ENCODE results near the gene ST3GAL2. TPM values are rescaled to one million over a fixed set of nuclear protein-coding genes. Genes with fewer than 3 reads are reported as not detected.

Gene ST3GAL2
- total RNA-seq, 1 donor from 2014 or later = 35.6 TPM

DNA sequence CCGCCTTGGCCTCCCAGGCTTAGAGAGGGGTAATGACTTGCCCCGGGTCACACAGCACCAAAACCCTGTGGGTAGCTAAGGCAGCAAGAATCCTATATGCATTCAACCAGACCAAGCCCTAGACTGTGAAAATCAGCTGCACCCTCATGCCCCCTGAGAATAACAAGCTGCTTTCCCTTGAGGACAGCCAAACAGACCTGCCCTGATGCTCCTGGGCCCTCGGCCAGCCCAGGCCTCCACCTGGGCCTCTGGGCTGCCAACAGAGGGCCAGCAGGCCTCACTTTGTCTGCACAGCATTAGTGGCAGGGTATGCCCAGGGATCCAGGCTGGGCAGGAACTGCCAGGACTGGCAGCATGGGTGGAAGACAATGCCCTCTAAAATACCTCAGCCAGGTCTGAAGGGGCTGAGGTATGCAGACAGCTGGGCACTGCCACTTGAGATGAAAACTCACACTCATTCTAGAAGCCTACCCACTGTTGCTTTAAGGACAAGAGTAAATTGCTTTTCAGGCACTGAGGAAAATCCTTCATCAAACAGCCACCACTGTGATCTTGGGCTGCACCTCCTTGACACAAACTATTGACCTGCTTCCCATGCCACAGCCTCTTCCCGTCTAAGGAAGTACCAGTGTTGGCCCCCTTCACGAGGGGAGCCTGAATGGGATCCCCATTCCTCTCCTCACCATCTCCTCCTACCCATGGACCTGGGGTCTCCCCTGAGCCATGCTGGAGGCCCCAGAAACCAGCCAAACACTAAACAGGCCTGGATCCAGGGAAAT is 8.8 kb downstream of the ST3GAL2 start:
- H3K4me1 Mint-ChIP-seq (ENCODE audit: low read depth) = peaks cover 64% of the 10 kb centered on the region
- H3K9me3 Mint-ChIP-seq = no peaks in the 10 kb centered on the region
- H3K4me3 Mint-ChIP-seq = peak overlapping the region; percentile 55
- H3K36me3 Mint-ChIP-seq (ENCODE audit: low read depth) = peaks cover 14% of the 10 kb centered on the region
- no peak for DNase-seq (ENCODE audit: low spot score)
- peak overlapping the region; percentile 93 for H3K27ac Mint-ChIP-seq
- intact Hi-C loops (cut with micrococcal nuclease) = loop anchor here (2.0 kb wide), 3 partner anchors 47 to 93 kb away; partner anchors contain the start of genes COG4 and SF3B3
- no peaks in the 10 kb centered on the region for H3K27me3 Mint-ChIP-seq (ENCODE audit: insufficient read depth)

DNA sequence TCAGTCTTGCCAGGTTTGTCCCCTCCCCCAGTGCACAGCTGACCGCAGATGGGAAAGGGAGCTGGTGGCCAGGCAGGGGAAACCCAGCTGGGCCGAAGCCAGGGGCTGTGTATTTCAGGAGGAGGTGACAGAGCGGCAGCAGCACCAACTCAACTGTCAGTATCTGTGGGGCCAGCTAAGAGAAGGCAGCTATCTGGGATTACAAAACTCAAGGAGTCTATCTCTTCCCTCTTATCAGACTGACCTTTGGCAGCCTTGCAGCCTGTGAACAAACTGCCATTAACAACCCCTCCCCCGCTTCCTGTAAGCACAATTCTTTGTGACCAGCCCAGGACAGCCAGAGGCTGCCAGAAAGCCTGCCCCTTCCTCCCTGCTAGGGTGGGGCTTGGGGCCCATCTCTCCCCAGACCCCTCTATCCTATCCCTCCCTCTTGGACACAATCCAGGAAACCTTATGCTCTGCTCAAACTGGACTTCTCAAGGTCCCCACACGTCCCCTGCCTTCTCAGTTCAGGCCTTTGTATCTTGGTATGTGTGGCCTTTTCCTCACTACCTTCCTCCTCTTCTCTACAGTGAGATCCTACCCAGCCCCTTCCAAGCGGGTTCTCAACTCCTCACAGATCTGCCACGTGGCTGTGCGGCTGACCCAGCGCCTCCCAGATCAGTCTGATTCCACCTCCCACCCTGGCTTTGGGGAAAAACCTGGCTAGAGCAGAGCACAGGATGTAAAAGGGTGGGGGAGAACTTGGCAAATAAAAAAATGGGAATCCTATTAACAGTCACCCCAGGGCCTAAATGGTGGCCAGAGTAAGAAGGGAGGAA is 10.5 kb downstream of the ST3GAL2 start:
- peak; percentile 57 for DNase-seq (ENCODE audit: low spot score)
- Mint-ChIP-seq H3K36me3 (ENCODE audit: low read depth) (peaks cover 9% of the 10 kb centered on the region), H3K27ac (peak overlapping the region; percentile 86), H3K4me3 (peak overlapping the region; percentile 46), H3K4me1 (ENCODE audit: low read depth) (peaks cover 51% of the 10 kb centered on the region), H3K27me3 (ENCODE audit: insufficient read depth) (no peaks in the 10 kb centered on the region), H3K9me3 (no peaks in the 10 kb centered on the region)
- intact Hi-C loops (cut with micrococcal nuclease) = loop anchor here (1.0 kb wide), 1 partner anchor 24 kb away; no protein-coding TSS in a partner anchor

DNA sequence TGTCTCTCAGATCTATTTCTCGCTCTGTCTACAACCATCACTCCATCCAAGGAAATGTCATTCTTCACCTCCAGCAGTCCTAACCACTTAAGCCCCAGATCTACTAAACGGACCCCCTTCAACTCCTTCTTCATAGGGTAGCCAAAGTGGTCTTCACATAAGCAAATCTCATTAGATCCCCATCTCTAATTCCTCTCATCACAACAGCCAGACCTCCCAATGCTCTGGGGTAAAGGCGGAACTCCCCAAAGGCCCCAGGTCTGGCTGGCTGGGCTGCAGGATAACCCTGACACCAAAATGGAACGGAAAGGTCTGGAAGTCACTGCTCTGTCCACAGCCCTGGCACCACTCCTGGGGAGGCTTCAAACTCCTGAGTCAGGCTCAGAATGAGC is 11.1 kb downstream of the ST3GAL2 start:
- intact Hi-C loops (cut with micrococcal nuclease) = loop anchor here (1.0 kb wide), 1 partner anchor 23 kb away; no protein-coding TSS in a partner anchor
- Mint-ChIP-seq H3K27ac (peak overlapping the region; percentile 86), H3K4me3 (peak overlapping the region; percentile 46)

DNA sequence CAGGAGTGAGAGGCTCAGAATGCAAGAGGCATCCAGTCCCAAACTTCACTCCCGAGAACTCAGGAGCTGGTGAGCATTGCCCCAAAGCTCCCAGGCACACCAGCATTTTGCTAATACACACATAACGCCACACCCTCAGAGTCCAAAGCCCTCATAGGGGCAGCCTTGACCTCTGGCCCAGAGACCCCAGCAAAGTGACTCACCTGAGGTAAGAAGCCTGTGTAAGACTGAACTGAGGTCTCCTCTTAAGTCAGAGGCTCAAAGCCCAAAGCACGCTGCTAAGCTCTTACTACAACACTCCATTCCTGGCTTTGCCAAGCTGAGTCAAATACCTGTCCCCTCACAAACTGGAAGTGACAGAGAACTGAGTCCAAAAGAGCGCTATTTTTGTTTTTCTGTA is 16.4 kb downstream of the ST3GAL2 start:
- H3K36me3 Mint-ChIP-seq (ENCODE audit: low read depth) = peaks cover 16% of the 10 kb centered on the region
- intact Hi-C loops (cut with micrococcal nuclease) = no loop called here
- peak overlapping the region; percentile 68 for H3K27ac Mint-ChIP-seq
- H3K27me3 Mint-ChIP-seq (ENCODE audit: insufficient read depth) = no peaks in the 10 kb centered on the region
- H3K4me1 Mint-ChIP-seq (ENCODE audit: low read depth) = peaks cover 41% of the 10 kb centered on the region
- no peak overlapping the region for H3K4me3 Mint-ChIP-seq
- no peak for DNase-seq (ENCODE audit: low spot score)
- H3K9me3 Mint-ChIP-seq = no peaks in the 10 kb centered on the region

More for the DNA sequence above, 11.1 kb downstream of the ST3GAL2 start:
- no peaks in the 10 kb centered on the region for H3K9me3 Mint-ChIP-seq
- H3K4me1 Mint-ChIP-seq (ENCODE audit: low read depth) = peaks cover 47% of the 10 kb centered on the region
- no peak for DNase-seq (ENCODE audit: low spot score)
- H3K36me3 Mint-ChIP-seq (ENCODE audit: low read depth) = peaks cover 12% of the 10 kb centered on the region
- H3K27me3 Mint-ChIP-seq (ENCODE audit: insufficient read depth) = no peaks in the 10 kb centered on the region

DNA sequence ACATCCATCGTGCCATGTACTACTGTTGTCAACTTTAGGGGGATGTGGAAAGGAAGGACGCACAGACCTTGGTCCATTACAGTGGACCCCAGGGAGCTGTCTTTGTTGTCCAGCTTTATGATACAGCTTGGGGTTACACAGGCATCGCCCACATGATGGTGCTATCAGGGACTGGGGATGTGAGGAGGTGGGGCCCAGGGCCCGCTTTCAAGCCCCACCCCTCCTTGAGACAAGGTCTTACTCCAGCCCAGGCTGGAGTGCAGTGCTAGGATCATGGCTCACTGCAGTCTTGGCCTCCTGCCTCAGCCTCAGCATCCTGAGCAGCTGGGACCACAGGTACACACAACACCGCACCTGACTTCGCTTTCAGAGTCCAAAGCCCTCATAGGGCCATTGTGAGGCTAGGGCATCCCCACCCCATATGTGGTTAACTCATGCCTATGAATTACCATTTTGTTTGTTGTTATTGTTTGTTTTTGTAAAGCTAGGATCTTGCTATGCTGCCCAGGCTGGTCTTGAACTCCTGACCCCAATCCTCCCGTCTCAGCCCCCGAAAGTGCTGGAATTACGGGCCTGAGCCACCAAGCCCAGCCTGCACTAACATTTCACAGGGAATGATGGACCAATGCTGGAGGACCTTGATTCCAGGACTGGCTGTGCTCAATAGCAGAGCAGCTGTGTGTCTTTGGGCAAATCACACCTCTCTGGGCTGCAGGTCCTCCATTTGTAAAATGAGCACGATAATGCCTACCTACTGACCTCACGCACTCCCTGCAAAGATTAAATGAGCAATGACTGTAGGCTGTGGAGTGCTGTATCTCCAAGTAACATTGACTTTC is 17.2 kb downstream of the ST3GAL2 start:
- no peak for DNase-seq (ENCODE audit: low spot score)
- no peak overlapping the region for H3K4me3 Mint-ChIP-seq
- H3K36me3 Mint-ChIP-seq (ENCODE audit: low read depth) = peaks cover 13% of the 10 kb centered on the region
- H3K9me3 Mint-ChIP-seq = no peaks in the 10 kb centered on the region
- H3K27ac Mint-ChIP-seq = no peak overlapping the region
- intact Hi-C loops (cut with micrococcal nuclease) = no loop called here
- peaks cover 41% of the 10 kb centered on the region for H3K4me1 Mint-ChIP-seq (ENCODE audit: low read depth)
- no peaks in the 10 kb centered on the region for H3K27me3 Mint-ChIP-seq (ENCODE audit: insufficient read depth)

DNA sequence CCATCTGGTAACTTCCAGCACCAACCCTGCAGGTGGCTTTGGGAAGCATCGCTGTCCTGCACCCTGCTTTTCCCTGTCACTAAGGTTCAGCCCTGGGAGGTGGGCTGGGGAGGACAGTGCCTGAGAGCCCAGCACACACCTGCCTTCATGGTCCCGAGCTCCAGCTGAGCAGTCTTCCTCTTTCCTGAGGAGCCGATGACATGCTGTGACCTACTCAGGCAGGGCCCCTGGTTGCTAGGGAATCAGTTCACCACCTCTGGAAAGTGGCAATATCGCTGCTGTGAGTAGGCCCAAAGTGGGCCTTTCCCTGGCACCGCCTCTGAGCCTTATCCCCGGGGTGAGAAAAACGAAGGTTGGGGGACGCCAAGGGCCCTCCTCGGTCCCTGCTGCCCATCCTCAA is 17.9 kb downstream of the ST3GAL2 start:
- Mint-ChIP-seq H3K27ac (no peak overlapping the region), H3K36me3 (ENCODE audit: low read depth) (peaks cover 13% of the 10 kb centered on the region)
- intact Hi-C loops (cut with micrococcal nuclease) = no loop called here

DNA sequence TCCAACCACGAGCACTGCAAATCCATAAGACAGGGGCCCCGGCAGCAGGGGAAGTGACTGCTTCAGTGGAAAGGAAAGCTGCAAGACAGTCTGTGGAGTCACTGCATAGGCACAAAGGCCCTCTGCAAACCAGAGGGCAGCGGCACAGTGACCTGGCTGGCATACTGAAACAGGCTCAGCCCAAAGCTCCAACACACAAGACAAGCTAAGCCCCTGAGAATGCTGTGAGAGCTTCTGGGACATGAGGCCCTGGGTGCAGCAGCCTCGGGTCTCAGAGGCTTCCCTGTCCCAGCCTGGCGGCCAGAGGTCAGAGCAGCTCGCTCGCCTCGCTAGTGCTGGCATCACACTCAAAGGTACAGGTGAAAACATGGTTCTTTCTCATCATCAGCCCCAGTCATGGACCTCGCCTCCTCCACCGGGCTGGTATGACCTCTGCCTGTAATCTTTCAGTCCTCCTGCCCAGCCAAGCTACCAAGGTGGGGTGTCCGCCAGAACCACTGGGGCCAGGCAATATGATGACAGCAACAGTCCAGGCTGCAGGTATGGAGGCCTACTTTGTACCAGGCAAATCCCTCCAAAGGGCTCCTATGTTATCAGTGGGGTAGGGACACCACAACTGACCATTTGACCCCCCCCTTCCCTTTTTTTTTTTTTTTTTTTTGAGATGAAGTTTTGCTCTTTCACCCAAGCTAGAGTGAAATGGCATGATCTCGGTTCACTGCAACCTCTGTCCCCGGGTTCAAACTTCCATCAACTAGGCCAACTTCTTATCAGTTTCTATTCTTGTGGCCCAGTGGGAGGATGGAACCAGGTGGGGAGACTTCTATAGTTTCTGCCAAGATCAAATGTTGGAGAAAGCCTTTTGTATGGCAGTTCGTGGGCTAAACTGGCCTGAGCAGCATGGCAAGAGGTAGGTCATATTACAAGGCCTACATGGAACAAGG is 19.2 kb downstream of the ST3GAL2 start:
- H3K9me3 Mint-ChIP-seq = no peaks in the 10 kb centered on the region
- intact Hi-C loops (cut with micrococcal nuclease) = no loop called here
- no peak for DNase-seq (ENCODE audit: low spot score)
- peaks cover 13% of the 10 kb centered on the region for H3K36me3 Mint-ChIP-seq (ENCODE audit: low read depth)
- H3K4me1 Mint-ChIP-seq (ENCODE audit: low read depth) = peaks cover 43% of the 10 kb centered on the region
- H3K27me3 Mint-ChIP-seq (ENCODE audit: insufficient read depth) = no peaks in the 10 kb centered on the region
- no peak overlapping the region for H3K4me3 Mint-ChIP-seq
- H3K27ac Mint-ChIP-seq = no peak overlapping the region

More for the DNA sequence above, 17.9 kb downstream of the ST3GAL2 start:
- no peak for DNase-seq (ENCODE audit: low spot score)
- H3K4me1 Mint-ChIP-seq (ENCODE audit: low read depth) = peaks cover 43% of the 10 kb centered on the region
- H3K27me3 Mint-ChIP-seq (ENCODE audit: insufficient read depth) = no peaks in the 10 kb centered on the region
- H3K9me3 Mint-ChIP-seq = no peaks in the 10 kb centered on the region
- H3K4me3 Mint-ChIP-seq = no peak overlapping the region

DNA sequence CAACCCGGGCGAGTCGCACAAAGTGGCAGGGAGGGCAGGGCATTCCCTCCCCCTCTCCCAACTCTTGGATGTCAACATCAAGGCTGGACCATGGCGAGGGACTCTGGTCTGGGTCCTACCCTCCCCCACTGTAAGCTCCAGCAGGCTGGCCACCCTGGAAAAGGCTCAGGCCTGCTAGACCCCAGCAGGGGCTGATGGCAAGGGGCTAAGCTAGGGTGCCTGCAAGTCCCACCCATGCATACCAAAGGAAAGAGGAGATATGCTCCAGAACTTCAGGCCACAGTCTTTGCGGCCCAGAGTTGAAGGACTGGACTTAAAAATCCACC is 19.9 kb downstream of the ST3GAL2 start:
- H3K36me3 Mint-ChIP-seq (ENCODE audit: low read depth) = peaks cover 14% of the 10 kb centered on the region
- peak overlapping the region; percentile 61 for H3K27ac Mint-ChIP-seq

DNA sequence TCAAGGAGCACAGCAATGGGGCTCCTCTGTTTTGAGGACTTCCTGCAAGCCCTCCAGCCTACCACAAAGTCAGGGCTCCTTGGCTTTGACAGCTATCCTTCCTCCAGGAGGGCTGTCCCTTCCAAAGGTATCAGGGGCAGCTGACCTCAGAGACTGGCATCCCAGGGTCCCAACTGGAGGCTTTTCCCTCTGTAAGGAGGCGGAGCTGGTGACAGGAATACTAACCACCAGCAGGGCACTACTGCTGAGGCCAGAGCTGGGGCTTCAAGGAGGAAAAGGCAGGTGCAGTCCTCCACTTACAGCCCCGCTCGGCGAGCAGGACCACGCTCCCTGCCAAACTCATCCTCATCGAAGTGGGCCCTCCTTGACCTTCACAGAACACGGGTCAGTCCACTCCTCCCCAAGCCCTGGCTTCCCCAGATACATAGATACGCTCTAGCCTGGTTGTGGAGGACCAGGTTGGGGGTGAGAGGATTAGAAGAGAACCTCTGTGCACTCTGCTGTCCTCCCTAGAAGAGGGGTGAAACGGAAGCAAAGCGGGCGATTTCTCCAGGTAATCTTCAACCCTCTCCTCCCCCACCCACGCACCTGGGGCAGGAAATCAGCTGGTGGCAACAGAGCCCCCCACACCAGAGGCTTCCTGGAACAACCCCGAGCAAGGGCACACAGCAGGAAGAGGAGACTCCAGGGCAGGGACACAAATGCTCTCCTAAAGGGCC is 20.5 kb downstream of the ST3GAL2 start:
- intact Hi-C loops (cut with micrococcal nuclease) = no loop called here
- peaks cover 43% of the 10 kb centered on the region for H3K4me1 Mint-ChIP-seq (ENCODE audit: low read depth)
- H3K4me3 Mint-ChIP-seq = peak overlapping the region; percentile 49
- H3K27me3 Mint-ChIP-seq (ENCODE audit: insufficient read depth) = no peaks in the 10 kb centered on the region
- DNase-seq (ENCODE audit: low spot score) = no peak
- no peaks in the 10 kb centered on the region for H3K9me3 Mint-ChIP-seq
- H3K36me3 Mint-ChIP-seq (ENCODE audit: low read depth) = peaks cover 14% of the 10 kb centered on the region
- peak overlapping the region; percentile 61 for H3K27ac Mint-ChIP-seq

More for the DNA sequence above, 19.9 kb downstream of the ST3GAL2 start:
- Mint-ChIP-seq H3K4me3 (peak overlapping the region; percentile 49), H3K9me3 (no peaks in the 10 kb centered on the region), H3K27me3 (ENCODE audit: insufficient read depth) (no peaks in the 10 kb centered on the region), H3K4me1 (ENCODE audit: low read depth) (peaks cover 43% of the 10 kb centered on the region)
- intact Hi-C loops (cut with micrococcal nuclease) = no loop called here
- no peak for DNase-seq (ENCODE audit: low spot score)

DNA sequence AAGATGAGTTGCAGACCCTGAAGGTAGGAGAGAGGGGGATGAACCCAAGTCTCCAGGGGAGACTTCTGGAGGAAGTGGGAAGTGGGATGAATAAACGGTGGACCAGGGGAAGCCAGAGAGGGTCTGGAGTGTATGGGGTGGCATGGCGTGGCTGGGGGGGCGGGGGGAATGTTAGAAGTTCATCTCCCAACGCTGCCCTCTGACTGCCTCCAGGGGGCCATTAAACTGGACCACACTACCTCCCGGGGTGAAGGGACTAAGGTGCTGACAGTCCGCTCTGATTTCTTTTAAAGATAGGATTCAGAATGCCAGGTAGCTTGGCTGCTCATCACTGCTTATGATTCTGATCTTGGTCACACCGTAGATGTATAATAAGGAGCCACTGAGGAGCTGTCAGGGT is 21.2 kb downstream of the ST3GAL2 start:
- H3K36me3 Mint-ChIP-seq (ENCODE audit: low read depth) = peaks cover 11% of the 10 kb centered on the region
- DNase-seq (ENCODE audit: low spot score) = no peak
- intact Hi-C loops (cut with micrococcal nuclease) = no loop called here
- H3K27ac Mint-ChIP-seq = peak overlapping the region; percentile 68
- no peak overlapping the region for H3K4me3 Mint-ChIP-seq
- no peaks in the 10 kb centered on the region for H3K27me3 Mint-ChIP-seq (ENCODE audit: insufficient read depth)
- peaks cover 40% of the 10 kb centered on the region for H3K4me1 Mint-ChIP-seq (ENCODE audit: low read depth)
- no peaks in the 10 kb centered on the region for H3K9me3 Mint-ChIP-seq

DNA sequence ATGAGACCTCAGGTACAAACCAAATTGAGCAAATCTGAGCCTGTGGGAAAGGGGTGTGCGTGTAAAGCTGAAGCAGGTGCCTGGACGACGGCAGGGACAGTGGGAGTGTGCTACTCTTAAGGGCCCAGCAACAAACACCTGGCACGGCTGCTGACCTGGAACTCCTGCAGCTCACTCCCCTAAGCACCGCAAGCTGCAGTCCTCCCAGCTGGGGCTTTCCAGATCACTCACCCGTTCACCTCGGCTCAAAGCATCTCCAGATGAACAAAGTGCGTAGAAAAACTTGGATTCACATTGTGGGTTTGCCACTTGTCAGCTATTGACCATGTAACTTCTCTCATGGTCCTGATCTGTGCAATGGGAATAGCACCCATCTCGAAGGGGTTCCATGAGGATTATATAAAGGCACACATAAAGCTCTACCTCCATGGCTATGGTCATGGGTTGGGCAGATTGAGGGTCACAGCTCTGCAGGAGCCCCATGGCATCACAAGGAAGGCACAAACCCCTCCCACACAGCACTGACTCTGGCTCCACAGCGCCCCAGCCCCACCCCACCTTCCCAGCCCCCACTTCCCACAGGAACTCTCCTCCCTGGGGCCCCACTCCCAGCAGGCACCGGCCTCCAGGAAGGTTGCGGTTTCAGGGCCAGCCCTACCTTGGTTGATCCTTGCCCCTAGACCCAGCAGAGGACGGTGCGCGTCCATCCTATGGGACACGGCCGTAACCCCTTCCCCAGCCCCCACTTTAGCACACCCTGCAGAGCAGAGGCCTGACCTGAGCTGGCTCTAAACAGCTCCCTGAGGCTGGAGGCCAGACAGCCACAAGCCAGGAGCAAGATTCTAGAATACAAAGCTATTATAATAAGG is 21.9 kb downstream of the ST3GAL2 start:
- intact Hi-C loops (cut with micrococcal nuclease) = no loop called here
- no peak for DNase-seq (ENCODE audit: low spot score)
- H3K36me3 Mint-ChIP-seq (ENCODE audit: low read depth) = peaks cover 8% of the 10 kb centered on the region
- H3K27ac Mint-ChIP-seq = no peak overlapping the region
- peaks cover 37% of the 10 kb centered on the region for H3K4me1 Mint-ChIP-seq (ENCODE audit: low read depth)
- no peaks in the 10 kb centered on the region for H3K27me3 Mint-ChIP-seq (ENCODE audit: insufficient read depth)
- no peak overlapping the region for H3K4me3 Mint-ChIP-seq
- no peaks in the 10 kb centered on the region for H3K9me3 Mint-ChIP-seq
